OCI-M2 (cell line): ENCODE results near the gene IQGAP2.
"Not testable (repeated sequence)": the region's sequence is repeated elsewhere in the genome, so short reads cannot be mapped to it uniquely, and the experiment has no call there.

Experiments
- DNase-seq: peaks from one replicate; lab custom pipeline; 2025; ENCODE audit not compliant: unreplicated experiment; lab: John Stamatoyannopoulos, UW

Gene IQGAP2

DNA sequence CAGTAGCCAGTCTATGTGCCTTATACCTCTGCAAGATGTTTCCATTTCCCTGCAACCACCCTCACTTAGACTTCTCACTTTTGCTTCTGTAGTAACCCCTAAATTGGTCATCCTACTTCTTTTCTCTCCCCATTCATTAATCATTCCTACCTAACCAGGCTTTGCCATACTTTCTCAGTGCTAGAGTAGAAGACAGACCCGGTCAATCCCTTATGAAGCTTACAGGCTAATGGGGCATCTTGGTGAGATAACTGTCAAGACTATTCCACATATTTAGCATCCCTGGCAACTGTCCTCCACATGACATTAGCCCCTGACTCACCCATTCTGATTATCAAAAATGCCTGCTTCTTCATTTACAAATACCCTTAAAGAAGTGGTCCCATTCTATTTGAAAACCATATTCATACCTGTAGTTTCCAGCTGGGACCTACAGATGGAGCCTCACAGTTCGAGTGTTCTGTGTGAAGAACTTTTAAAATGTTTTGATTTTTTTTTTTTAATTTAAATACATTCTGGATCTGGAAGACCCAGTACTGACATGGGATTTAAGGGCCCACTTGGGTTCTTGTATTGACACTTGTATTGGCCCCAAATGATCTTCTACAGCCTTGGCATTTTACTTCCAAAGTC, 199.1 kb downstream of the IQGAP2 start:
- DNase-seq = no peak

DNA sequence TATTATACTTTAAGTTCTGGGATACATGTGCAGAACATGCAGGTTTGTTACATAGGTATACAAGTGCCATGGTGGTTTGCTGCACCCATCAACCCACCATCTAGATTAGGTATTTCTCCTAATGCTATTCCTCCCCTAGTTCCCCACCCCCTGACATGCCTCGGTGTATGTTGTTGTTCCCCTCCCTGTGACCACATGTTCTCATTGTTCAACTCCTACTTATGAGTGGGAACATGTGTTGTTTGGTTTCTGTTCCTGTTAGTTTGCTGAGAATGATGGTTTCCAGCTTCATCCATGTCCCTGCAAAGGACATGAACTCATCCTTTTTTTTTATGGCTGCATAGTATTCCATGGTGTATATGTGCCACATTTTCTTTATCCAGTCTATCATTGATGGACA, 200.9 kb downstream of the IQGAP2 start:
- not testable (repeated sequence) for DNase-seq

DNA sequence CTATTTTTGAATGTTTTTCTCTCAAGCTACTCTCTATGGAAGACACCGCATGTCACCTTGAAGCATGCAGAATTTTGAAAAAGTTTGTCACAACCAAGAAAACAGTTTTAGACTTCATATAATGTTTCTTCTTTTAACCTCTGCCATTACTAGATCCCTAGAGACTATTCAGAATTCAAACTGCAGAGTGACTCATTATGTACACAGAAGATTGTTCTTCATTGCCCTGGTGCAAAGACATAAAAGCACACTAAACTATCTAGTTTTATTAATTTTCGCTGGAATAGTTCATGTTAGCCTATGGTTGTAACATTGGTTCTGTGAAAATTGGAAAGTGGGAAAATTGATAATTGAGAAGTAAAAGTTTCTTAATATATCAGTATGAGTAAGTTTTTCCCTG, 201.8 kb downstream of the IQGAP2 start:
- DNase-seq = no peak

DNA sequence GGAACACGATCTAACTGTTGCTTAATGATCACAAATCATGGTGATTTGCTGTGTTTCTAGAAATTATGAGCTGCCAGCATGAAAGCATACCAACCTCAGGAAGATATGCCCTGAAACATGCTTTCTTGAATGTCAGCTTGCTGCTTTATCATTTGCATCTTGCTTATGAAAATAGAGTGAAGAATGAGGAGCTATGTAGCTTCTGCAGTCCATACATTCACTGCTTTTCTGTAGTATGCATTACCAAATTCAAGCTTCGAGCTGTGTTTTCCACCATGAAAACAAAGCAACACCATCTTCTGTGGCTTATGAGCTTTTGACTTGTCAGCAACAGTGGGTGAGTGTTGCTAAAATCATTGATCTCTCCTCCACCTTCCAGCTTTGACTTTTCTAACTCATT, 203.6 kb downstream of the IQGAP2 start:
- DNase-seq = no peak

DNA sequence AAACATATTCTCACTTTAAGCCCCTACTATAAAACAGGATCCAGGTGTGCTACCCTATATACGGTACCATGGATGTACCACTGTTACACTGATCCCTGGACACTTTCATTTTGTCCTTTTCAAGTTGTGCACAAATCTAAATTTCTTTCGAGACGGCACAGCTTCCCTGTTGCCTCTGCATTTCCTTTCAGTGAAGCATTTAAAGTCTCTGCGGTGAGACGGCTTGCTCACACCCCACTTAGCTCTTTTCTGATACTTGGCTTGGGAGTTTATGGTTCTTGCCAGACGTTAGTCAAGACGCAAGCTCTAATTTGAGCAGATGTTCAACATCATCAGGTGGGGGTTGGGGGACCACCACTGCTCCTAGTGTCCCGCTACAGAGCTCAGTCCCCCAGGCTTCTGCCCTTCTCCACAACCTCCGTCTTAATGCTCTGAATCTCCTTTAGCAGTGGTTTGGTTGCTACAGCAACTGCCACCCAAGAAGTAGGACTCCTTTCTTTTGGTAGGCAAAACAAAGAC, 204.3 kb downstream of the IQGAP2 start:
- DNase-seq = no peak

DNA sequence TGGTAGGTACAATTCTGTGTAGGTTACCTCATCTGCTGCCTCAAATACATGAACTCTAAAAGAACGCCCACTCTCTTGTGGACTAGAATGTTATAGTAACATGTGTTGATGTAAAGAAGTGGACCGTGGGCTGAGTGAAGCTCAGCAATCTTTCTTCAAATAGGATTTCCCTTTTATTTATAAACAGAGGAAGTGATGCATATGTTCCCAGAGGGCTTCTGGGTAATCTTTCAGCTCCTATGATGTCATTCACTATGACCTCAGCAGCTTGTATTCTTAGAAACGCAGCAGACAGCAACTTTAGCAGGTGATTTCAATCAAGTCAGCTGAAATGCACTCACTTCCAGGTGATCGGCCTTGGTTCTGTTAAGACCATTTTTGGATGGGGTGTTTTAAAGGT, 205.7 kb downstream of the IQGAP2 start:
- no peak for DNase-seq

DNA sequence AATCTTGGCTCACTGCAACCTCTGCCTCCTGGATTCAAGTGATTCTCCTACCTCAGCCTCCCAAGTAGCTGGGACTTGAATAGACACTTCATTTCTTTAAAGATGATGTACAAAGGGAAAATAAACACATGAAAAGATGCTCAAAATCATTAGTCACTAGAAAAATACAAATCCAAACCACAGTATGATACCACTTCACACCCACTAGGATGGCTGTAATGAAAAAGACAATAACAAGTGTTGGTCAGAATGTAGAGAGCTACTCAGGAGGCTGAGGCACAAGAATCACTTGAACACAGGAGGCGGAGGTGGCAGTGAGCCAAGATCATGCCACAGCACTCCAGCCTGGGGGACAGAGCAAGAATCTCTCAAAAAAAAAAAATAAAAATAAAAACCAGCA, 207.1 kb downstream of the IQGAP2 start:
- DNase-seq = no peak

DNA sequence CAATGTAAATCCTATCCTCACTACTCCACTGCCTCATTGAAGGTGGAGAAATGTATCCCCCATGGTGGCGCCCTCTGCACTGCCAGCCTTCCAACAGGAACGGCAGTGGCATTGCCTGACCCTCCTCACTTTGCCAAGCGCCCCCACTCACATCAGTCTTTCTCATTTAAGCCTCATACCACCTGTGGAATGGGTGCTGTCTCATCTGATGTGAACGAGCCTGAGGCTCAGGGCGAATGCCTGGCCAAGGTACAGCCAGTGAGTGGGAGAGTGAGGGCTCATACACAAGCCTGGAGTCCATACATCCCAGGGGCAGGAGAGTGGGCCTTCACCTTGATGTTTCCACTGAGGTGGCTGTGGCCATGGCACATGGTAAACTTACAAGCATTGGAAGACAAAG, 209.9 kb downstream of the IQGAP2 start:
- no peak for DNase-seq

DNA sequence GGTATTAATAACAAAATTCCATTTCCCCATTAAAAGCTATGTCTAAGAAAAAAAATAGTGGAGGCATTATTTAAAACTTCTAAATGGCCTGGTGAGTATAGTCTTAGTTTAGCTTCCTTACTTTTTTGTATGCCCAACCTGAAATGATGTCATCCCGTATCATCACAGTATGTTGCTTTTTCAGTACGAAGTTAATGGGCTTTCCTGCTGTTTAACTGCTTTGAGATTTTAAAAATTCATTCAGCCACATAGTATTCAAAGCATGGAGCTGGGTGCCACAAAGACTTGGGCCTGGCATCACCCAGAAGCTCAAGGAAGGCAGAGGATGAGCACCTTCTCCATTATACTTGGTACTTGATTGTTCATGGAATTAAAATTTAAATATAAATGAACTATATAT, 212.7 kb downstream of the IQGAP2 start:
- DNase-seq = no peak

DNA sequence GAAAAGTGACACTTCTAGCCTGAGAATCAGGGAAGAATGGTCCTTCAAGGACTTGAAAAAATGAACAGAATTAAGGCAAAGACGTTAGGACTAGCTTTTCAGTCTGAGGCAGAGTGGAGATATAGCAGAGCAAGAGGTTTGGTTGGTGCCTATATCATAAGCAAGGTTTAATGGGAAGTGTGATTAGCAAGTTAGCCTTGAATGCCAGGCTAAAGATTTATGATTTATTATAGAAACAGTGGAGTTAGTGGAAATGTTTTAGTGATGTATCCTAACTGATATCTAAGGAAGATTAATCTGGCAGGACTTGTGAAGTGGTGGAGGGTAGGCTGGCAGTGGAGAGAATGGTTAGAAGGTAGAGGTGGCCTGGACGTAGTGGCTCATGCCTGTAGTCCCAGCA, 213.1 kb downstream of the IQGAP2 start:
- DNase-seq = no peak

DNA sequence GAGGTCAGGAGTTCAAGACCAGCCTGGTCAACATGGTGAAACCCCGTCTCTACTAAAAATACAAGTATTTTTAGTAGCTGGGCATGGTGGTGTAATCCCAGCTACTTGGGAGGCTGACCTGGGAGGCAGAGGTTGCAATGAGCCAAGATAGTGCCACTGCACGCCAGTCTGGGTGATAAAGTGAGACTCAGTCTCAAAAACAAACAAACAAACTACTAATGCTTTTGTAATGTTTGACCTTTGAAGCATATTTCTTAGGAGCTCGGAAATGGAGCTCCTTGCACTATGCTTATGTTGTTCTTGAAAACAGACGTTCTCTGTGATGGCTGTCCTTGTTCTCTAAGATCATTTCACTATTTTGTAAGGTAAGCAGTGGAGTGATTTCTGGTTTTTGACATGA, 214.1 kb downstream of the IQGAP2 start:
- no peak for DNase-seq

DNA sequence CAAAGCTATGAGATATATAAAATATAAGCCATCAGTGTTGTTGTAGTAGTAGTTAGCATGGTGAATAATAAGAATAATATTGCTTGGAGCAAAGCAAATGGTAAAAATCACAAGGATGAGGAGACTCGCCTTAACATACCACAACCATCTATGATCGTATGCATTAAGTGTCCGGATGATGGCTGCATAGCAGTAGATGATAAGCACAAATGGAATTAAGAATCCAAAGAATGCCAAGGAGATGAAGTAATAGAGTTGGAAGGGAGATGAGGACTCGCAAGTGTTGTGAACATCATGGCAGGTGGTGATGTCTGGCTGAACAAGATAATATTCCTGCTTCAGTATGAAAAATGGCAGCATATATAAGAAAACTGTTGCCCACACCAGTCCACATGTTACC, 214.6 kb downstream of the IQGAP2 start:
- no peak for DNase-seq

DNA sequence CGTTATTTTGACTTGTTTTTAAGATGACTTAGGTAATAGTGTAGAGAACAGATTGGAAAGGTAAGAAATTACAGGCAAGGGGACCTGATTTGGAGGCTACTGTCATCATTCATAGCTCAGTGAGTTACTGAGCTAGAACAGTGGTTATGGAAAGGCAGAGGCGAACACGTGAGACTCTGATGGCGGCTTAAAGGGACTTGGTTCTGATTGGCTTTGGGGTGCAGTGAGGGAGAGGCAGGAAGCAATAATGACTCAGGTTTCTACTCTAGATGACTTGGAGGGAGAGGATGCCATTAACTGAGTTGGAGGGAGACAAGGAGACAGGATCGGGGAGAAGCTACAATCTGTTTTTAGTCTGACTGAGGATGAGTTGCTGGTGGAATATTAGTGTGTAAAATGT, 217.1 kb downstream of the IQGAP2 start:
- no peak for DNase-seq

DNA sequence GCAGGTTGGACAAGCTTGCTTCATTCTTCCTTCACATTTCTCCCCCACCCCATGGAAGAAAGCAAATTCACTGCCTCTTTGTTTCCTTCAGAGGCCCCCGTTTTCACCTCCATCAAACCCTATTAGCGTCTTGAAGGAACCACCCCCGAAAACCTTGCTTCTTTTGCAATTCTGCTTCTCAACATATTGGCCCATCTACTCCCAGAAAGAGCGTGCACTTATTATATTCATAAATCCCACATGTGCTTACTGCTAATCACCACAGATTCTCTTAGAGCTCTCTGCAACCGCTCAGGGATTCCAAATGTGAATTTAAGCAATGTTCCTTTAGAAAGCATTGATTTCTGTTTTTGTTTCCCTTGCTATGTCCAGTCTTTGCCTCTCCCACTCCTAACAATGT, 219.0 kb downstream of the IQGAP2 start:
- DNase-seq = no peak

DNA sequence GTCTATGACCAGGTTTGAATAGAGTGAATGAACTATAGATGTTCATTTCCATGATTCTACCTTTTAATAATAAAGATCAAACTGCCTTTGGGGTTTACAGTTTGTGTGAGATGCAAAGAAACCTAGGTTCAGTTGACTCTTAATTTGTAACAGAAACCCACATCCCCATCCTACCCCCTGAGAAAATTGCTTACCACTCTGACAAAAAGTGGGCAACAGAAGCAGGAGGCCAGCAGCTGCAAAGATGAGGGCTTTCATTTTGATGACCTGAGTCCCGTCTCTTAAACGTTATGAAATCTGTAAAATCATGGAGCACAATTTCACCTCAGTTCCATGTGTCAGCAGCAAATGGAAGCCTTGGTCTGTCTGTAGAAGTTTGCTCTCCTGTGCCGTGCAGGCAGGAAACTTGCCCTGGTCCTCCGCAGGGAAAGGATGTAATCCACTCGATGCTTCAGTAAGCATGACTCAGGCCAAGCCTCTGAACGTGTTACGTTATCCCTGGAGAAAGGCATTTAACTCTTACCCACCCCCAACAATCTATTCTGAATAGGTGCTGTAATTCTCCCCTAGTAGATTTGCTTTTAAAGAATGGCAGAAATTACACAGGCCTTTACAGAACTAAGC, 220.0 kb downstream of the IQGAP2 start, which contains the start of gene F2RL2:
Gene F2RL2 (minus strand): TSS at position 431 of the 624 bp plus-strand sequence. CDS start 173 bp downstream, at position 258.
- no peak for DNase-seq

DNA sequence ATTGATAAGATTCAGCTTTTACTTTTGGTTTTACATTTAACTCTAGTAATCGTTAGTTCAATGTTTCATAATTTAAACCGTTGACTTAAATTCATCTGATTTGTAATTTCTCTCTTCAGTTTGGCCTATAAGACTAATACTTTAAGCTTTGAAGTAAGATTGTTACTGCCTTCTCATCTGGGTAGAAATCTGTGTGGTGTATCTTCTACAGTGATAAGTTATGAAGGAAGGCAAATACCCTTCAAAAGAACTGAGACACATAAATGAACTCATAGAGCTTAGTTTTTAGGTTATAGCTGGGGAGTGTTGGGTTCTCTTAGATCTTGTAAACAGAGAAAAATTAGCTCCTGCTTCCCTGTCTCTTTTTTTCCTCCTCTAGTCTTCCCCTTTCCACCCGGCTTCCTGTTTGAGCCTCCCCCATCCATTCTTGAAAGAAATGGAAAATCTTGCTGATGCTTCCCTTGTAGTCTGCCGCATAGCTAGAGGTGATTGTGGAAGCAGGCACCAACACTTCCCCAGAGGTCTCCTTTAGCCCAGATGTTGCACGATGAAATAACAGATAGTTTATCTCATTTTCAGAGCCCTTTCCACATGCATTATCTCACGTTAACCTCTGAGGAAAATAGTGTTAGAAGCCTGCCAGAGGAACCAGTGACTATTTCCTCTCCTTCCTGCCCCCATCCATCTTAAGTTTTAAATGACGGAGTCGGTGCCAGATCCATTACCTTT, 222.2 kb downstream of the IQGAP2 start:
- no peak for DNase-seq

DNA sequence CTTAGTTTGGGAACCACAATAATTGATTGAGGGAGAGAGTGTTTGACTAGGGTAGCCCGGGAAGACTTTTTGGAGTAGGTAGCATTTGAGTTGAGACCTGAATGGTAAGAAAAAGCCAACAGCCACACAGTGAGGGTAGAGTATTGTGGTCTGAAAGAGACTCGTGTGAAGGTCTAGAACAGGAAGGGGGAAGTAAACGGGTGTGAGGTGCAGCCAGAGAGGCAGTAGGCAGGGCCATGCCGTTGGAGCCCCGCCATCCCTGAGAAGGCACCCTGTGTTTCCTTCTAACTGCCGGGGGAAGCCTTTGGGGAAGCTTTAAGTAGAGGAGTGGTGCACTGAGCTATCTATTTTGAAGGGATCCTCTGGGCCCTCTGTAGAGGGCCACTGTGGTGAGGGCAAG, 223.7 kb downstream of the IQGAP2 start:
- no peak for DNase-seq

DNA sequence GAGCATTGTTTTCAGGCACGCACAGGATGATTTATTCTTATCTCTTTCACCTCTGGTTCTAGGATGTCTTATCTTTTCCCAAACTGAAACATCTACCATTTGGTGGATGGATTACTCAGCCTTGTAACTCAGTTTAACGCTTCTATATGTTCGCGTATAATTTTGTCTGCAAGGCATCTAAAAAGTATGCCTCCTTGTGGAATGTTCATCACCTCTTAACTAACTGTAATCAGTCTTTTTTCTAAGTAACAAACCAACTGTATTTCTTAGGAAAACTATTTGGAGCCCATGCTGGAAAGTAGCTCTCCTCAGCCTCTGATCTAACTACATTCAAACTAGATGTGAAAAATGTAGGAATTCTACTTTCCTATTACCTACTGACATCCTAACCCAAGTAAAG, 231.6 kb downstream of the IQGAP2 start:
- no peak for DNase-seq

DNA sequence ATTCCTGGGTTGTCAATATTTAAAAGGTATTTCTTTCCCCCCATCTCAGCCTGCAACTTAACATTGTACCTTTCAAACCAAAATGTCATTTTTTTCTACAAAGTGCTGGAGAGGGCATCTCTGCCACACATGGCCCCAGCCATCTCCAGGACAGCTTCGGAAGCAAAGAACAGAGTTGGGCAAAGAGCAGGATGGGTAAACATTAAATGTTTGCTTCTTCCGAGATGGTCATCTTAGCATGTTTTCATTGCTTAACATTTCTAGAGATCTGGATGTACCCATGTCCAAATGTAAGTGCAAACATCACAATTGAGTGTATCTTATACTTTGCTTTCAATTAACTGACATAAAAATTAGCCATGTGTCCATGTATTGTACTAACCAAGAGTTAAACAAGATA, 234.4 kb downstream of the IQGAP2 start:
- no peak for DNase-seq

DNA sequence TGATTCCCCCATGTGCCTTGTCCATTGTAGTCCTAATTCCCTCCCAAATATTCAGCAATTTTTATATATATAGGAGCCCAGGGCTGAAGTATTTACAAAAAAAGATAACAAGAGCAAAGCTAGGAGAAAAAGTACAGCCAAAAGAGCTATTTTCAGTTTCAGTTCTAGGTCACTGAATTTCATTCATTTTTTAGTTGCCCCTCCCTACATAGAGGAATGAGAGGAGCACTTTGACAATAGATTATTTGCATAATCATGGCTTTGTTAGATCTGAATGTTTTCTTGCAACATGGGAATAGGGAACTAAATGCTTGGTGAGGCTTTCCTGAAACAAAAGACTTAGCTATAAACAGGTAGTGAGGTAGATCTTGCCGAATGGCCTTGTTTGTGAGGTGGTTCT, 235.4 kb downstream of the IQGAP2 start:
- no peak for DNase-seq

DNA sequence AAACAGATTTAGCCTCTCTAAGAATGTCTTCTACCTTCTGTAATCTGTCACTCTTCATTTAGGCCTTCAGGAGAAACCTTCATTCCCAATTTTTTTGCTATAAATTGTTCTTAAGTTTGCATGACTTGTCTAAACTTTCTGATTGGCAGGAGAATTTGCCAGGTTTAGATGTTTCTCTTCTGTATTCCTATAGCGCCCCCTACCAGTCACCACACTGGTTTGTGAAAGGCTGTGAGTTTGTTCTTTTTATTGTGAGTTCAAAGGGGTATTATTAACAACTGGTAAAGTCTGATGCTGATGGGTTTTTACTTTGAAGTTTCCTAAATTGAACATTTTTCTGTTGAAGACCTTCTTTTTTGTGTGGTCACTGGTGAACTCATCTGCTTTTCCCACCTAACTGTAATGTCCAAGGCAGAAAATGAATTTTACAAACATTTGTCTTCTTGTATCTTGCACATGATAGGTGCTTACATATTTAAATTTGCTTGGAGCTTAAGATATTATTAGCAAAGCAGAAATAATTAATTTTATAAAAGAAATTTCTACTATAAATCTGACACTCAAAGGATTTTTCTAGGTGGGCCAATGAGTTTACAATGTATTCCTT, 238.5 kb downstream of the IQGAP2 start:
- DNase-seq = no peak
